NCI-H1436 treated with DMSO at 0.1 percent for 48 hours (cell line): Measurements from ENCODE around the gene C19orf25.

Experiments used
- DNase-seq: peaks from one replicate; lab custom pipeline; 2025; lab: John Stamatoyannopoulos, UW

C19orf25 gene

GRCh38 chr19:1432507-1432887, 46.5 kb downstream of the C19orf25 start:
- no peak for DNase-seq

- no peak for DNase-seq
Observed at GRCh38 chr19:1431759-1432506, 47.1 kb downstream of the C19orf25 start.

DNA sequence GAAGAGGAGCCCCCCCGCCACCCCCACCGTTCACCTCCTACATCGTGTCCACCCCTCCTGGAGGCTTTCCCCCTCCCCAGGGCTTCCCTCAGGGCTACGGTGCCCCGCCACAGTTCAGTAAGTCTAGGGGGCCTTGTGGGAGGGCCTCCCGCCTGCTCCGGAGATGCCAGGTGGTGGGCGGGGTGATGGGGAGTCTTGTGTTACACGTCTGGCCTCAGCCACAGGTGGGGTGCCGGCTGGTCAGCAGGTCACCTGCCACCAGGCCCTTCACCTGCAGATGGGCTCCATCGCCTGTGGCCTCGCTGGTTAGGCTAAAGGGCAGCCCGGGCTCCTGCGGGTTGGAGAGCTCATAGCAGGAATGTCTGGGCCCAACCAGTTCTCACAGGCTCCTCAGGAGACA, 48.8 kb downstream of the C19orf25 start:
- no peak for DNase-seq

DNA sequence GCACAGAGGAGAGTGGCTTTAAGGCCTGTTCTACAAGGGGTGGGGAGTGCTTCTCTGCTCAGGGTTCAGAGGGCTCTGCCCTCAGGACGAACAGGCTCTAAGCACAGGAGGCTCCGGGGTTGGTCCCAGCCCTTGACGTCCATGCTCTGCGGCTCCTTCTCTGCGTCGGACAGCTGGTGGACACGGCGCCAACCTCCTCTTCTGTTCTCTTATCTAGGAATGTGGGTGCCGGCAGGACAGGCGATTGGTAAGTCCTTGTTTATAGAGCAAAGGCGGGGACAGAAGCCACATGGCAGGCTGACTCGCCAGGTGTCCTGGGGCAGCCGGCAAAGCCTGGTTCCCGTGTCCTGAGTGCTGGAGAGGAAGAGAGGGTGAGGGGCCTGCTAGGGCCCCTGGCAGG, 49.3 kb downstream of the C19orf25 start:
- no peak for DNase-seq

DNA sequence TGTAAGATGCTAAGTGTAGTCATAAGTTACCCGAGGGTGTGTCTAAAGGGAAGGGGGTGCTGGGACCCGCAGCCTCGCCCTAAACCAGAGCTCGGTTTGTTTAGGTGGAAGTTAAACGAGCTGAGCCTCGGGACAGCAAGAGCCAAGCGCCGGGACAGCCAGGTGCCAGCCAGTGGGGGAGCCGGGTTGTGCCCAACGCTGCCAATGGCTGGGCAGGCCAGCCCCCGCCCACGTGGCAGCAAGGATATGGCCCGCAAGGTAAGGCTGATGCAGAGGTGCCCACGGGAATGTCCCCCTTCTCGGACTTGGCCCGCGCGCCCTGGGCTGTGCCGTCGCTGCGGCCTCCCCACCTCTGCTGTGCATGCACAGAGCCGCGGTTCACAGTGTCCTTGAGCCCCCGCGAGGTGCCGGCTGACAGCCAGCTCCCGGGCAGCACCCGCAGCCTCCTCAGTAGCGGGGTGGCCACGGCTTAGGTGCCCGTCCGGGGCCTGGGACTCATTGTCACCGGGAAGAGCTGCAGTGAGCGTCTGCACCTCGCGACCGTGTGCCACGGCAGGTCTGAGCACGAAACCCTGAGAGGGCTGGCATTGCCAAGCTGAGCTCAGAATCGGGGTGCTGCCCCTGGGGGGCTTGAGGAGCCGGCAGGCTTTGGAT, 50.1 kb downstream of the C19orf25 start:
- DNase-seq, result no peak

DNA sequence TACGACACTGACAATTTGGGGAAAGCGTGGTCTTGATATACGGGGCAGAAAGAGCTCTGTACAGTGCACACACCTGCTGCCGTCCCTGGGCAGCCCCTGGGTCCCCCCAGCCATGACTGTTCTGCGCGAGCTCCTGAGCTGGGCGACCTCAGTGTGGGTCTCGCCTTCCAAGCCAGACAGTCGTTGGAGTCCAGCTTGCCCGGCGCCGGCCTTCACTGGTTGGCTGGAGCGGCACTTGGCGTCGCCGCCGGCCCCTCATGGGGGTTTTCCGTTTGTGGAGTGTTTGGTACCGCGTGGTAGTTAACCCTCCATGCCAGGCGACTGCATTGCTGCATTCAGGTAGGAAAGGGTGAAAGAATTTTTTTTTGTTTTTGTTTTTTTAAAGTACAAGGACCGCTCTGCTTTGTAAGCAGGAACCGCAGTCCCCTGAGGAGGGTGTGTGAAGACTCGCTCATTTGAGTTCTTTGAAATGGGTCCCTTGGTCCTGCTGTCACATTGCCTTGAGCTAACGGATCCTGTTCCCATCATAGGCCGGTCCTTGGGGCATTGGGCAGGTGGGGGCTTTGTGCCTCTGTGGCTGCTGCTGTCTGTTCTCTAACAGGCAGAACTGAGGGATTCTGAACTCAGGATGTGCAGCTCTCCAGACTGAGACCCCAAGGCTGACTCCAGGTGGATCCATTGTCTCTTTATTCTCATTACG, 51.6 kb downstream of the C19orf25 start:
- DNase-seq, result no peak

GRCh38 chr19:1426736-1427135, 52.3 kb downstream of the C19orf25 start:
- DNase-seq, result no peak

- DNase-seq, result no peak
Observed at GRCh38 chr19:1425902-1426301, 53.1 kb downstream of the C19orf25 start.

DNA sequence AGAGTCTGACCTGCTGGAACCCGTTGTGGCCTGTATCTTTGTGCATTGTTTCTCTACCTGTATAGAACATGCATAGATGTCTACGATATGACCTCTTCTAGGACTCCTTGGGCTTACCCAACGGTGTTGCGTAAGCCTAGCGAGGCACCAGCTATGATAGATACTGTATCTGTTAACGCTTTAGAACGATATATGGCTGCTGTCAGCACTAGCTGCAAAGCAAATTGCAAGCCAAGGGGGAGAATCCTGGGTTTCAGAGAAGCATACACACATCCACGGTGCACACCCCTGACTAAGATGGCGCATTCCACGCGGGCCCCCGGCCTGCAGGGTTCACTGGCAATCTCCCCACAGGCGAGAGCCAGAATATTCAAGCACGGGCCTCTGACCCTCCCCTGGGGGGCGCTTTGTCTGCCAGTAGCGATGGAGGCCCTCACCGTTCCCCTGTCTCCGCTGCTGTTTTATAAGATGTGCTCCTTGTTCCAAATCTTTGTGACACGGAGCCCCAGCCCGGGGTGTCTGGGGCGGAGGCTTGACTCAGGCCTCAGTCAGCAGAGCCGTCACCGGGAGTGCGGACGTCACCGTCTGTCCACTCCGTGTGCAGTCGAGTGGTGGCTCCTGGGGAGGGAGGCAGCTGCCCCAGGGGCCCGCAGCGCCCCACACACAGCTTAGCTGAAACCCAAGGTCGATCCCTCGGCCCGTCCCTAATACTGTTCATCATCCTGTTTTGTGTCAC, 53.7 kb downstream of the C19orf25 start:
- no peak for DNase-seq

DNA sequence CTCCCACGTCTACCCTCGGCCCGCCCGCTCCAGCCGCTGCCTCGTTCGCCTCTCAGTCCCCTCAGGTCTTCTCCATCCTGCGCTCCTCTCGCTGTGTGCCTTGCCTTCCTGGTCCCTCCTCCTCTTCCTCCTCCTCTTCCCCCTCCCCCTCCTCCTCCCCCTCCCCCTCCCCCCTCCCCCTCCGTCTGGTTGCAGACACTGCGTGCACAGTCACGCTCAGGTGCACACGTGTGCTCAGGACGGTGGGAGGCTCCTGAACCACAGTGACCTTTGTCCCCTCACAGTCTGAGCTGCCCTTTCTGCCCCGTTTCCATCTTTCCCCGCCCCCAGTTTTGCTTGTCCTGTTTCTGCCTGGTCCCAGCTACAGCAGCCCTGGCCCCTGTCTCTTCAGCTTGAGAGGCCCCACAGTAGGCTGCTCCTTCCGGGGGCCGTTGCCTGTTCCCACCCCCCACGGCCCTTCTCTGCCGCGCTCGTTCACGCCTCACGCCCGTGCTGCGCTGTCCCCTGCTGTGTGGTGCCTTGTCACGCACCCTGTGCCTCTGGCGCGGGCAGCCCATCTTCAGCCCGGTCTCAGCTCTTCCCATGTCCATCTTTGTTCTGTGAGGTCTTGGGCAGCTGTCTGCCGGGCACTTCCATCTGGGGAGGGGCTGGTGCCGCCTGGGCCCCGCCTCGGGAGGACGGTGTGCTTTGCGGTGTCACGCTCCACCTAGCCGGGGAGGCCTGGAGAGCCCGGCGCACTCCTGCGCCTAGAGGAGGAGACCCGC, 54.6 kb downstream of the C19orf25 start:
- DNase-seq, result no peak

GRCh38 chr19:1423436-1424191, 55.4 kb downstream of the C19orf25 start:
- no peak for DNase-seq
